NCI-H446 (cell line): ENCODE results near the gene CIC.

Experiments used
- DNase-seq, 2 experiments: peaks; one replicate each; lab custom pipeline; 2025; lab: John Stamatoyannopoulos, UW

CIC gene

DNA sequence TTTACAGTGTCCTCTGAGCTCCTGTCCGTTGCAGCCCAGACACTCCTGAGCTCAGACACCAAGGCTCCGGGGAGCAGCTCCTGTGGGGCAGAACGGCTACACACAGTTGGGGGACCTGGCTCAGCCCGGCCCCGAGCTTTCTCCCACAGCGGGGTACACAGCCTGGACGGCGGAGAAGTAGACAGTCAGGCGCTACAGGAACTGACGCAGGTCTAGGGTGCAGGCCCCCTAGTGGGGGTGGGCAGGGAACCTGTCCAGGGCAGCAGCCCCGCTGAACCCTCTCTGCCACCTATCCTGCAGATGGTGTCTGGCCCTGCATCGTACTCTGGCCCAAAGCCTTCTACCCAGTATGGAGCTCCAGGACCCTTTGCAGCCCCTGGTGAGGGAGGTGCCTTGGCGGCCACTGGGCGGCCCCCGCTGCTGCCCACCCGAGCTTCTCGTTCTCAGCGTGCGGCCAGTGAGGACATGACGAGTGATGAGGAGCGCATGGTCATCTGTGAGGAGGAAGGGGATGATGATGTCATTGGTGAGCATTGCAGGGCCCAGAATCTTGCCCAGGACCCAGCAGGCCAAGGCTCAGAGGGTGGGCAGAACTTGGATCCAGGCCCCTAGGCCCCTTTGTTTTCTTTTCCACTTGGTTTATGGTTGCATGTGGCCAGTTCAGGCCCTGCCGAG, 20.0 kb downstream of the CIC start:
- no peak for DNase-seq

GRCh38 chr19:42289556-42290041, 20.5 kb downstream of the CIC start:
- DNase-seq, result no peak

GRCh38 chr19:42290136-42290522, 21.1 kb downstream of the CIC start:
- DNase-seq, result no peak

DNA sequence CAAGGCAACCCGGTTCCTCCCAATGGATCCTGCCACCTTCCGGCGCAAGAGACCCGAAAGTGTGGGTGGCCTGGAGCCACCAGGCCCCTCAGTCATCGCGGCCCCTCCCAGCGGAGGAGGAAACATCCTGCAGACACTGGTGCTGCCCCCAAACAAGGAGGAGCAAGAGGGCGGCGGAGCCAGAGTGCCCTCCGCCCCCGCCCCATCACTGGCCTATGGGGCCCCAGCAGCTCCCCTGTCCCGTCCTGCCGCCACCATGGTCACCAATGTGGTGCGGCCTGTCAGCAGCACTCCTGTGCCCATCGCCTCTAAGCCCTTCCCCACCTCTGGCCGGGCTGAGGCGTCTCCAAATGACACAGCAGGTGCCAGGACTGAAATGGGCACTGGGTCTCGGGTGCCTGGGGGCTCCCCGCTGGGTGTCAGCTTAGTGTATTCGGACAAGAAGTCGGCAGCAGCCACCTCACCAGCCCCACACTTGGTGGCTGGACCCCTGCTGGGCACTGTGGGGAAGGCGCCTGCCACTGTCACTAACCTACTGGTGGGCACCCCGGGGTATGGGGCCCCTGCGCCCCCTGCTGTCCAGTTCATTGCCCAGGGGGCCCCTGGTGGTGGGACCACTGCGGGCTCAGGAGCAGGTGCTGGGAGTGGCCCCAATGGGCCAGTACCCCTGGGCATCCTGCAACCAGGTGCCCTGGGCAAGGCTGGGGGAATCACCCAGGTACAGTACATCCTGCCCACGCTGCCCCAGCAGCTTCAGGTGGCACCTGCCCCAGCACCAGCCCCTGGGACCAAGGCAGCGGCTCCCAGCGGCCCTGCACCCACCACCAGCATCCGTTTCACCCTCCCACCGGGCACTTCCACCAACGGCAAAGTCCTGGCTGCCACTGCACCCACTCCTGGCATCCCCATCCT, 21.7 kb downstream of the CIC start:
- DNase-seq, result no peak

DNA sequence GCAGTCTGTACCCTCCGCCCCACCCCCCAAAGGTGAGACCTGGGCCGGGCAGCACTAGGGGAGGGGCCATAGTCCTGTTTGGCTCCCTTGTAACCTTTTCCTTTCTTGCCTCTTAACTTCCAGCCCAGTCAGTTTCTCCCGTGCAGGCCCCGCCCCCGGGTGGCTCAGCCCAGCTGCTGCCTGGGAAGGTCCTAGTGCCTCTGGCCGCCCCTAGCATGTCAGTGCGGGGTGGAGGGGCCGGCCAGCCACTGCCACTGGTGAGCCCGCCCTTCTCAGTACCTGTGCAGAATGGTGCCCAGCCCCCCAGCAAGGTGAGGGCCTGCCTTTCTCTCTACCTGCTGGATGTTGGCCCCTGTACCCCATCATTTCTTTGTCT, 22.4 kb downstream of the CIC start:
- DNase-seq, result no peak

GRCh38 chr19:42292042-42292960, 23.2 kb downstream of the CIC start:
- DNase-seq, result no peak

- no peak for DNase-seq
Observed at GRCh38 chr19:42292963-42293362, 23.9 kb downstream of the CIC start.

GRCh38 chr19:42293540-42293939, 24.5 kb downstream of the CIC start:
- DNase-seq, result no peak

GRCh38 chr19:42293948-42294347, 24.9 kb downstream of the CIC start:
- DNase-seq, result no peak

DNA sequence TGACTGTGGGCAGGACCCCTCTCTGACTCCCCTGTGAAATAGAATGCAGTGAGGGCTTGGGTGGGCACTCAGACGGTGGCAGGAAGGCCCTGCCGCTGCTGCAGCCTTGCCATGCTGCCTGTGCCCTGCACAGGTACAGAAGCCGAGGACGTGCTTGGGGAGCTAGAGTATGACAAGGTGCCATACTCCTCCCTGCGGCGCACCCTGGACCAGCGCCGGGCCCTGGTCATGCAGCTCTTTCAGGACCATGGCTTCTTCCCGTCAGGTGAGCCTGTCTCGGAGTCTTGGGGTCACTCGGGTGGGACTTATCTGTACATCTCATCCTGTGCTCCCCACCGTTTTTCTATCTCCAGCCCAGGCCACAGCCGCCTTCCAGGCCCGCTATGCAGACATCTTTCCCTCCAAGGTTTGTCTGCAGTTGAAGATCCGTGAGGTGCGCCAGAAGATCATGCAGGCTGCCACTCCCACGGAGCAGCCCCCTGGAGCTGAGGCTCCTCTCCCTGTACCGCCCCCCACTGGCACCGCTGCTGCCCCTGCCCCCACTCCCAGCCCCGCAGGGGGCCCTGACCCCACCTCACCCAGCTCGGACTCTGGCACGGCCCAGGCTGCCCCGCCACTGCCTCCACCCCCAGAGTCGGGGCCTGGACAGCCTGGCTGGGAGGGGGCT, 25.6 kb downstream of the CIC start:
- no peak for DNase-seq

DNA sequence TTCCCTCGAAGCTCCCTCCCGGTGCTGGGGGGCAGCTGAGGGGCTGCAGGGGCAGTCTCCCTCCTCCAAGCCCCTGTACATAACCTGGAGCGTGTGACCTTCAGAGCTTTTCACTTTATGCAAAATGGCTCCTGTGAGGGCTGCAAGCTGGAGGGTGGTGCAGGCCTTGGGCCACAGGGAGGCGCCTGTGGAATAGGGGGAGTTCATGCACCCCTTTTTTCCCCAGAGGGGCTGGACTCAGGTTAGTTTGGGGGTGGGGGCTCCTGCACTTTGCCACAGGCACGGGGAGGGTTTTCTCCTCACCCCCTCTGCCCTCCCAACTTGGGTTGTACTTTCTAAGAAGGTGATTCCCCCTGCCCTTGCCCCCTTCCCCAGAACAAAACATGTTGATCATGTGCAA, 26.3 kb downstream of the CIC start:
- no peak for DNase-seq

GRCh38 chr19:42295831-42296525, 26.9 kb downstream of the CIC start:
- peak; percentile 57 to 71 for DNase-seq

- no peak for DNase-seq
Observed at GRCh38 chr19:42297039-42297438, 28.0 kb downstream of the CIC start.

DNA sequence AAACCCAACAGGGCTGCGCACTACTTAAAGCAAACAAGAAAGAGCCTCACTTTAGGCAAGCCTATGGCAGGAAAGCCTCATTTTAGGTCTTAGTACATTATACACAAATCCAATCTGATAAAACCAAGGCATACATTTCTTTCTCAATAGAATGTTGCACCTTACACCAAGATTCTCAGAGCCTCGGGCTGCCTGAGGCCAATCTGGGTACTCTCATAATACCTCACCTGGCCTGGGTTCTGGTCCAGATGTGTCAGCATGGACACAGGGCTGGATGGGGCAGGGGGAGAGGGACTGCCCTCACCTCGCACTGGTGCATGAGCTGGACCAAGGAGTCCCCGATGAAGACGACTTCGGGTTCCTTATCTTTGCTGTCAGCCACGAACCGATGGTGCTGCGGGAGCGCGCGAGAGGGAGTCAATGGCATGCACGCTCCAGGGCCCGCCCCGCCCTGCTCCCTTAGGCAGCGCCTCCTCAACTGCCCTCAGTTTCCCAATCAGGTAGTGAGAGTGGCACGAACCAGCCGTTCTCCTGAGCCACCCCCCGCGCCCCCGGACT, 32.7 kb downstream of the CIC start, which contains the start of gene PRR19:
Gene PRR19 (plus strand): TSS at position 487 of the 558 bp plus-strand sequence. CDS start 7,453 bp downstream, outside the sequence.
- DNase-seq, result no peak

DNA sequence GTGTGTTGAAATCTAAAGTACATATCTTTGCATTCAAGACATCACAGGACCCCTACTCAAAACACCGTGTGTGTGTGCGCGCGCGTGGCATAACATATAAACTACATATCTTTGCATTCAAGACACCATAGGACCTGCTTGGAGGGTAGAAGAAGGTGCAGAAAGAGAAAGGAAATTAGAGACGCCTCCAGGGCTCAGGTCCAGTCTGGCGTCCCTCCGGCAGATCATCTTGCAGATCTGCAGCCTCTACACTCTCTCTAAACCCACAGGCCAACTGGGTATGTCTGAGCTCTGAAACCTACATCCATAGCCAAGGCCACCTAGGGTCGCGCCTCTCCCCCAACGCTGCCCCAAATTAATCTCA, 34.0 kb downstream of the CIC start:
- DNase-seq, result peak in 1 of 2 experiments; percentile 47

- DNase-seq, result no peak
Observed at GRCh38 chr19:42303876-42304275, 34.8 kb downstream of the CIC start.

DNA sequence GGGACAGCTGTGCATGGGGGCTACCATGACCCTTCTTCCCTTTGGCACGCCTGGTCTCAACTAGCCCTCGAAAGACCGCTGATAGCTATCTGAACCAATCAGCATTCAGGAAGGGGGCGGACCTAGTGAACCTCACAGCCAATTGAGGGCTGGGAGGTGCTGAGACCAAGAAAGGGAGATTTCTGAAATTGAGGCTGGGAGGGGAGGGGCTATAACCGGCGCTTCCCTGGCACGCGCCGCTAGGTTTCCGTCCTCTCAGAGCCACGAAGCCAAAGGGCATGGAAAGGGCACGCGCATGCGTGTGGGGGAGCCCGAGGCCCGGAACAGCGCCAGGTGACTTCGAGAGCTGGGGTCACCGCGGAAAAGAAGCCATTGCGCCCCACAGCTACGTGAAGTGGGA, 37.6 kb downstream of the CIC start:
- DNase-seq, result no peak

GRCh38 chr19:42309686-42310085, 40.6 kb downstream of the CIC start:
- DNase-seq, result no peak

DNA sequence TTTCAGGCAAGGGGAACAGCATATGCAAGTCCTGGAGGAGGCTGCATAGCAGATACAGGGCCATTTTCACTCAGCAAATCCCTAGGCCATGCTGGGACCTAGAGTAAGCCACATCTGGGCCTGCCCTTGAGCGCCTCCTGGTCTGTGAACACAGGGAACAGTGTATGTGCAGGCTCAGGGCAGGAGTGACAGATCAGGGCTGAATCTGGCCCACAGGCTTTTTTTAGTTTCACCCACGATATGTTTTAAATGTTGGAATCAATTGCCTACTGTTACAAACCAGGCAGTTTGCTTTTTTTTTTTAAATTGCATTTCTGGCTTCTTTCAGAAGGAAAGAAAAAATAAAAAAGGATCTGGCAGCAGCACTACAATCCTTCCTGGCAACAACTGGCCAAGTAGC, 42.6 kb downstream of the CIC start:
- no peak for DNase-seq

DNA sequence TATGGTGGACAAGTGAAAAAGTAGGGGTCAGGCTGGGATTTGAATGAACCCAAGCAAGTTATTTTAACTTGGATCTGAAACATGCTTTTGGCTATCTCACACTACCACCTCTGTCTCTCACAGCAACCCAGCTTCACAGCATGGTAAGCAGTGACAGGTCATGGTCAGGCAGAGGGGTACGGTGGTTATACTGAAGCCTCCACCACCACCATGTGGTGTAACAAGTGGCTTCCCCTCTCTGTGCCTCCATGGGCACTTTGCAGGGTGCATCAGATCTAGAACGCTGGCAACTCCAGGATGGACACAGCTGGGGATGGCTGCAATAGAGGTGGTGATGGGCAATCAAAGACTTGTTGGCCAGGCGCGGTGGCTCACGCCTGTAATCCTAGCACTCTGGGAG, 43.3 kb downstream of the CIC start:
- DNase-seq, result no peak
